HG03520 (cell line): ENCODE data around the gene ST3GAL4.
A peak's percentile ranks its signal among the peaks of the same experiment; 100 is the strongest.
"Not testable (repeated sequence)": the region's sequence is repeated elsewhere in the genome, so short reads cannot be mapped to it uniquely, and the experiment has no call there.

Experiments
- ATAC-seq: cut with Tn5 transposase; IDR thresholded peaks from one replicate; pipeline ENCODE4 v1.9.1; 2021; ENCODE audit warnings: mild to moderate bottlenecking, moderate library complexity; ENCODE audit not compliant: unreplicated experiment

The ST3GAL4 gene

GRCh38 chr11:126384449-126385070, 29.1 kb downstream of the ST3GAL4 start:
- ATAC-seq = no peak

GRCh38 chr11:126385991-126386728, 30.7 kb downstream of the ST3GAL4 start:
- no peak for ATAC-seq

GRCh38 chr11:126386729-126387071, 31.2 kb downstream of the ST3GAL4 start:
- ATAC-seq = not testable (repeated sequence)

GRCh38 chr11:126387857-126388256, 32.4 kb downstream of the ST3GAL4 start:
- ATAC-seq = no peak

- ATAC-seq = no peak
Observed at GRCh38 chr11:126390272-126390867, 34.9 kb downstream of the ST3GAL4 start.

- no peak for ATAC-seq
Observed at GRCh38 chr11:126391286-126391954, 35.9 kb downstream of the ST3GAL4 start.

- ATAC-seq = no peak
Observed at GRCh38 chr11:126391970-126392632, 36.6 kb downstream of the ST3GAL4 start.

GRCh38 chr11:126392633-126393013, 37.1 kb downstream of the ST3GAL4 start:
- ATAC-seq = no peak

- ATAC-seq = no peak
Observed at GRCh38 chr11:126393143-126393542, 37.7 kb downstream of the ST3GAL4 start.

- ATAC-seq = no peak
Observed at GRCh38 chr11:126394036-126394435, 38.5 kb downstream of the ST3GAL4 start.

GRCh38 chr11:126394634-126395072, 39.2 kb downstream of the ST3GAL4 start:
- not testable (repeated sequence) for ATAC-seq

GRCh38 chr11:126395784-126396183, 40.3 kb downstream of the ST3GAL4 start:
- not testable (repeated sequence) for ATAC-seq

GRCh38 chr11:126396266-126396665, 40.8 kb downstream of the ST3GAL4 start:
- ATAC-seq = not testable (repeated sequence)

GRCh38 chr11:126396965-126397364, 41.5 kb downstream of the ST3GAL4 start:
- ATAC-seq = no peak

- ATAC-seq = no peak
Observed at GRCh38 chr11:126398296-126398695, 42.8 kb downstream of the ST3GAL4 start.

GRCh38 chr11:126398721-126399120, 43.2 kb downstream of the ST3GAL4 start:
- ATAC-seq = no peak

- no peak for ATAC-seq
Observed at GRCh38 chr11:126400019-126400418, 44.5 kb downstream of the ST3GAL4 start.

- ATAC-seq = no peak
Observed at GRCh38 chr11:126400479-126400878, 45.0 kb downstream of the ST3GAL4 start.

GRCh38 chr11:126403022-126403581, 47.6 kb downstream of the ST3GAL4 start:
- ATAC-seq = no peak

GRCh38 chr11:126403658-126404057, 48.2 kb downstream of the ST3GAL4 start:
- peak; percentile 96 for ATAC-seq

- no peak for ATAC-seq
Observed at GRCh38 chr11:126404367-126404766, 48.9 kb downstream of the ST3GAL4 start.
